H1 (cell line): ENCODE measurements around the gene RAET1E. TPM values are rescaled to one million over a fixed set of nuclear protein-coding genes. Genes with fewer than 3 reads are reported as not detected.
A peak's percentile ranks its signal among the peaks of the same experiment; 100 is the strongest.
"Not testable (repeated sequence)": the region's sequence is repeated elsewhere in the genome, so short reads cannot be mapped to it uniquely, and the experiment has no call there.

Experiments
- CTCF ChIA-PET: fragments of 300-600 bp; sonication (Branson Sonifier 250); formaldehyde crosslinking; loops from one replicate; lab custom pipeline; 2021; ENCODE audit not compliant: partially characterized antibody; lab: Charles Lee
- POLR2A ChIA-PET: fragments of 300-600 bp; sonication (Branson Sonifier 250); formaldehyde crosslinking; loops from one replicate; lab custom pipeline; 2021; ENCODE audit warnings: inconsistent platforms; ENCODE audit not compliant: partially characterized antibody; lab: Charles Lee
- DNase-seq, 2 experiments: peaks; one replicate each; pipeline versions ENCODE4 v3.0.0 to v3.0.0-alpha.2; 2010 to 2022; ENCODE audit warnings: low spot score in 2 of 2, low read depth in 1 of 2, mixed read lengths in 1 of 2
- FAIRE-seq: peaks from 2 replicates; lab custom pipeline; 2011; peaks lifted over from hg19 to GRCh38; lab: Jason Lieb, UNC
- H2AFZ ChIP-seq: 2 replicates; pipeline ENCODE4 v1.8.1; 2012; ENCODE audit warnings: low read length, inconsistent platforms
- H2AK5ac ChIP-seq: 2 replicates; pipeline ENCODE4 v1.6.1; 2013; ENCODE audit warnings: low read depth, low read length
- H2BK120ac ChIP-seq: replicated peaks from 2 replicates; pipeline ENCODE3; 2013; ENCODE audit warnings: low read depth, low read length, inconsistent platforms
- H2BK12ac ChIP-seq: 2 replicates; pipeline ENCODE4 v1.6.1; 2013; ENCODE audit warnings: low read depth, low read length
- H2BK15ac ChIP-seq: 2 replicates; pipeline ENCODE4 v1.6.1; 2013; ENCODE audit warnings: low read length
- H2BK20ac ChIP-seq: 2 replicates; pipeline ENCODE4 v1.6.1; 2013; ENCODE audit warnings: low read length
- H2BK5ac ChIP-seq: 2 replicates; pipeline ENCODE4 v1.6.1; 2013; ENCODE audit warnings: low read depth, low read length
- H3K14ac ChIP-seq: 2 replicates; pipeline ENCODE4 v1.6.1; 2013; ENCODE audit warnings: inconsistent platforms; ENCODE audit not compliant: insufficient read length
- H3K18ac ChIP-seq: 2 replicates; pipeline ENCODE4 v1.6.1; 2013; ENCODE audit warnings: low read length; ENCODE audit errors: extremely low read depth
- H3K23ac ChIP-seq: 2 replicates; pipeline ENCODE4 v1.6.1; 2013; ENCODE audit warnings: inconsistent platforms; ENCODE audit not compliant: insufficient read length
- H3K23me2 ChIP-seq: 2 replicates; pipeline ENCODE4 v1.6.1; 2013; ENCODE audit warnings: low read depth, low read length
- H3K27ac ChIP-seq: 2 replicates; pipeline ENCODE4 v1.6.1; 2011; ENCODE audit warnings: low read depth, low read length, inconsistent platforms
- H3K27me3 ChIP-seq, 4 experiments: replicated peaks in 1 of 4; 1 replicate in 1 of 4; 2 replicates in 3 of 4; pipeline versions ENCODE4 v1.6.1 to v1.8.1; 2011 to 2013; ENCODE audit warnings: low read length in 3 of 4, mild to moderate bottlenecking in 3 of 4, inconsistent platforms in 2 of 4, mixed read lengths in 2 of 4, moderate library complexity in 1 of 4; ENCODE audit not compliant: control insufficient read depth in 3 of 4, insufficient read depth in 3 of 4; ENCODE audit errors: extremely low read depth in 1 of 4
- H3K36me3 ChIP-seq, 4 experiments: 2 replicates each; pipeline versions ENCODE4 v1.6.1 to v1.8.1; 2011 to 2013; ENCODE audit warnings: mild to moderate bottlenecking in 4 of 4, low read length in 3 of 4, moderate library complexity in 2 of 4, control low read depth in 1 of 4, inconsistent platforms in 1 of 4; ENCODE audit not compliant: insufficient read depth in 4 of 4, control insufficient read depth in 2 of 4
- H3K4ac ChIP-seq: replicated peaks from 2 replicates; pipeline ENCODE3; 2013; ENCODE audit warnings: low read length, low read depth, mixed read lengths, inconsistent platforms; ENCODE audit not compliant: insufficient read length
- H3K4me1 ChIP-seq, 4 experiments: replicated peaks in 1 of 4; 1 replicate in 1 of 4; 2 replicates in 3 of 4; pipeline versions ENCODE4 v1.6.1 to v1.8.1; 2011 to 2013; ENCODE audit warnings: low read length in 3 of 4, inconsistent platforms in 2 of 4, mixed read lengths in 1 of 4; ENCODE audit not compliant: insufficient read depth in 4 of 4, control insufficient read depth in 3 of 4
- H3K4me2 ChIP-seq, 2 experiments: 2 replicates each; pipeline versions ENCODE4 v1.6.1 to v1.8.1; 2011 to 2013; ENCODE audit warnings: low read depth in 2 of 2, low read length in 2 of 2, control low read depth in 1 of 2, inconsistent platforms in 1 of 2, mild to moderate bottlenecking in 1 of 2; ENCODE audit not compliant: insufficient read depth in 1 of 2
- H3K4me3 ChIP-seq, 4 experiments: fragments of 200-600, 300-600 bp in 1 of 4; sonication (generic), shearing (Covaris generic), sonication (Bioruptor Twin) in 1 of 4; 2 replicates each; pipeline versions ENCODE4 v1.5.1 to v1.8.1; 2011 to 2016; ENCODE audit warnings: low read length in 4 of 4, low read depth in 3 of 4, control low read depth in 2 of 4, inconsistent platforms in 2 of 4, mild to moderate bottlenecking in 2 of 4, mixed read lengths in 1 of 4, moderate library complexity in 1 of 4; ENCODE audit not compliant: insufficient read depth in 2 of 4; ENCODE audit errors: extremely low read depth in 1 of 4
- H3K56ac ChIP-seq: replicated peaks from 2 replicates; pipeline ENCODE3; 2013; ENCODE audit warnings: low read depth, mild to moderate bottlenecking, mixed read lengths, low read length, inconsistent platforms; ENCODE audit not compliant: insufficient read length
- H3K79me1 ChIP-seq: 2 replicates; pipeline ENCODE4 v1.6.1; 2013; ENCODE audit warnings: low read depth, low read length, control low read depth
- H3K79me2 ChIP-seq, 2 experiments: 2 replicates each; pipeline versions ENCODE4 v1.6.1 to v1.8.1; 2012 to 2013; ENCODE audit warnings: low read length in 2 of 2, mild to moderate bottlenecking in 2 of 2, inconsistent platforms in 1 of 2; ENCODE audit not compliant: insufficient read depth in 2 of 2, control insufficient read depth in 1 of 2
- H3K9ac ChIP-seq, 4 experiments: replicated peaks in 1 of 4; 1 replicate in 1 of 4; 2 replicates in 3 of 4; pipeline versions ENCODE4 v1.6.1 to v1.8.1; 2011 to 2013; ENCODE audit warnings: low read depth in 3 of 4, low read length in 3 of 4, control low read depth in 2 of 4, mild to moderate bottlenecking in 2 of 4, moderate library complexity in 2 of 4, inconsistent platforms in 1 of 4; ENCODE audit errors: extremely low read depth in 1 of 4
- H3K9me3 ChIP-seq, 2 experiments: 2 replicates each; pipeline versions ENCODE4 v1.6.1 to v1.8.1; 2012 to 2013; ENCODE audit warnings: mild to moderate bottlenecking in 2 of 2, moderate library complexity in 2 of 2, control low read depth in 1 of 2, inconsistent platforms in 1 of 2, low read depth in 1 of 2, low read length in 1 of 2, mixed read lengths in 1 of 2; ENCODE audit not compliant: insufficient read depth in 2 of 2
- H4K20me1 ChIP-seq, 2 experiments: replicated peaks in 1 of 2; 2 replicates each; pipeline versions ENCODE3 to v1.8.1; 2011 to 2013; ENCODE audit warnings: inconsistent platforms in 2 of 2, low read length in 2 of 2, mild to moderate bottlenecking in 1 of 2; ENCODE audit not compliant: insufficient read depth in 2 of 2, control insufficient read depth in 1 of 2
- H4K5ac ChIP-seq: 2 replicates; pipeline ENCODE4 v1.6.1; 2013; ENCODE audit warnings: low read length, low read depth, mixed read lengths, inconsistent platforms; ENCODE audit not compliant: insufficient read length
- H4K8ac ChIP-seq: 2 replicates; pipeline ENCODE4 v1.8.0; 2013; ENCODE audit warnings: mild to moderate bottlenecking, moderate library complexity, low read length, inconsistent platforms; ENCODE audit not compliant: insufficient read depth; ENCODE audit errors: extremely low read depth
- H4K91ac ChIP-seq: replicated peaks from 2 replicates; pipeline ENCODE3; 2013; ENCODE audit warnings: low read length, mixed read lengths, inconsistent platforms; ENCODE audit not compliant: insufficient read length
- WGBS, 2 experiments: shearing (Covaris generic) in 1 of 2; methylation state at CpG; one replicate each; pipeline versions ENCODE4 v1.1.6 to v1.1.7; 2013 to 2015; ENCODE audit warnings: low lambda C conversion rate in 2 of 2, mixed read lengths in 2 of 2, inconsistent platforms in 1 of 2, low coverage in 1 of 2, missing lambda C conversion rate in 1 of 2; ENCODE audit not compliant: insufficient replicate concordance in 2 of 2, insufficient coverage in 1 of 2, insufficient read length in 1 of 2; ENCODE audit errors: extremely low coverage in 1 of 2, missing lambda C conversion rate in 1 of 2; 5-methylcytosine and 5-hydroxymethylcytosine counted together
- polyA plus RNA-seq, 7 experiments: library from polyadenylated mRNA; depleted of rRNA in 3 of 7; stranded (reverse) in 5 of 7; unstranded in 2 of 7; fragments of >200 nt in 5 of 7; fragments of 200-250 nt in 2 of 7; gene quantifications; 1 replicate in 5 of 7; 2 replicates in 1 of 7; 4 replicates in 1 of 7; pipeline versions ENCODE4 v1.2.1 to v1.2.3, GENCODE V29; 2011 to 2013; ENCODE audit warnings: missing spikeins in 2 of 7, mixed read lengths in 2 of 7
- total RNA-seq: library from RNA; stranded (reverse); fragmentation: NEBNext Ultra II Directional; extraction: Animal tissue kit (Norgen Biotek cat#: 25700); gene quantifications from 2 replicates; pipeline ENCODE4 v1.2.1, GENCODE V29; 2021

Gene RAET1E
- total and polyA plus RNA-seq, 2 of the 8 experiments (the other 6 are each of a cell fraction or from before 2014, with no cell fraction given) = not detected

DNA sequence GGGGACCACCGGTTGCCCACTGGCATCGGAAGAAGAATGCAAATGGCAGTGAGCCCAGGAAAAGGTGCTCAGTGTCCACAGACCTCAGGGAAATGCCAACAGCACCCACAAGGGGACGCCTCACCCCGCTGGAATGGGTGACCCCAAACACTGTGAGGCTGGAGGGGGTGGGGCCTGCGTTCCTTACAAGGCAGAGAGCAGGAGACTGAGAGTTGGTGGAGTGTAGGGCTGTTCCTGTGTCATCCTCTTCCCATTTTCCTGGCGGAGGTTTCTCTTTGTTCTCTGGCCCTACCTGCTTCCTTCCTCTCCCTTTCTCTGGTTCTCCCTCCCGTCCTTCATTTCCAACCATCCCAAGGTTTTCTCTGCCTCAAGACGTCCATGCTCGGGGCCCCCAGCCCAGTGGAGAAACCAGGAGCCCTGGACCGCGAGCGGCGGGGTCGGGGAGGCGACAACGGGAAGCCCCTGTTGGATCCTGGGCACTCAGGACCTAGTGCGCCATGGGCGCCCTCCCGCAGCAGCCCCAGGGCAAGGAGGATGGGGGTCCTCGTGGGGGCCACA is 40.2 kb upstream of the RAET1E start:
- H2BK120ac ChIP-seq, H3K9ac ChIP-seq, H3K36me3 ChIP-seq, H3K18ac ChIP-seq, H2BK15ac ChIP-seq, H2AK5ac ChIP-seq, H3K14ac ChIP-seq, H4K91ac ChIP-seq, H3K9me3 ChIP-seq, H2BK5ac ChIP-seq, H3K23ac ChIP-seq, H3K4me1 ChIP-seq, H4K5ac ChIP-seq, H3K27ac ChIP-seq, H4K8ac ChIP-seq, H3K4ac ChIP-seq, H3K79me1 ChIP-seq, H3K56ac ChIP-seq, H2BK20ac ChIP-seq, H3K79me2 ChIP-seq, H2BK12ac ChIP-seq: not testable (repeated sequence)
- peaks cover 68 to 88% (median 84%) of the 10 kb centered on the region in 4 experiments for H3K27me3 ChIP-seq
- H4K20me1 ChIP-seq = peaks cover 6 to 12% of the 10 kb centered on the region in 2 experiments
- FAIRE-seq (peak; percentile 83), DNase-seq (peak in 1 of 2 experiments; percentile 63)
- H3K4me2 ChIP-seq = peak overlapping the region; percentile 58 to 71
- POLR2A ChIA-PET = interaction anchor here (1.2 kb wide), 1 partner anchor 54 kb away, joined by 4 read pairs; no protein-coding TSS in a partner anchor
- peaks cover 15% of the 10 kb centered on the region; the same call in 1 of the 2 replicates for H3K23me2 ChIP-seq
- CTCF ChIA-PET = interaction anchor here (0.8 kb wide), 1 partner anchor 98 kb away, joined by 3 read pairs; no protein-coding TSS in a partner anchor
- H3K4me3 ChIP-seq = peak overlapping the region in 3 of 4 experiments; percentile 41 to 56 (median 43); a peak in 7 of 8 replicates
- 8% methylated on average over 7 of the region's 20 CpGs; no CpG with 5 or more reads in 1 of the 2 experiments for WGBS, 2 experiments
- H2AFZ ChIP-seq = peak overlapping the region; percentile 95; the same call in 1 of the 2 replicates
